Esophagus squamous epithelium (tissue), 5 donors: ENCODE data around the gene SLX9. TPM values are rescaled to one million over a fixed set of nuclear protein-coding genes. Genes with fewer than 3 reads are reported as not detected.

Experiments
- DNase-seq: peaks from one replicate; lab custom pipeline; 2025; lab: John Stamatoyannopoulos, UW
- H3K27ac ChIP-seq, 4 donors: fragments of 200-600 bp; sonication (generic); one replicate each; pipeline ENCODE4 v1.5.1; 2016 to 2019; ENCODE audit warnings: mild to moderate bottlenecking in 1 of 4
- H3K27me3 ChIP-seq, 4 donors: fragments of 200-600 bp; sonication (generic); 1 replicate in 3 of 4; 2 replicates in 1 of 4; pipeline versions ENCODE4 v1.5.1 to v1.6.0; 2017 to 2021; ENCODE audit warnings: antibody characterized with exemption in 1 of 4
- H3K36me3 ChIP-seq, 3 donors: fragments of 200-600 bp; sonication (generic); one replicate each; pipeline ENCODE4 v1.5.1; 2016 to 2019
- H3K4me1 ChIP-seq, 3 donors: fragments of 200-600 bp; sonication (generic); one replicate each; pipeline ENCODE4 v1.5.1; 2017 to 2019
- H3K4me3 ChIP-seq, 4 donors: fragments of 200-600 bp; sonication (generic); 1 replicate in 3 of 4; 2 replicates in 1 of 4; pipeline ENCODE4 v1.5.1; 2016 to 2019; ENCODE audit warnings: mild to moderate bottlenecking in 2 of 4, moderate library complexity in 1 of 4
- H3K9me3 ChIP-seq, 3 donors: fragments of 200-600 bp; sonication (generic); one replicate each; pipeline ENCODE4 v1.5.1; 2016 to 2019
- CTCF ChIP-seq, 6 experiments: fragments of 450-650 bp in 4 of 6; fragments of 200-600 bp in 2 of 6; sonication (generic) in 2 of 6; IDR thresholded peaks; one replicate each; pipeline ENCODE4 v1.5.1; 2016 to 2019; ENCODE audit warnings: antibody characterized with exemption in 6 of 6, mild to moderate bottlenecking in 4 of 6, moderate library complexity in 4 of 6
- POLR2A ChIP-seq, 4 donors: fragments of 450-650 bp; IDR thresholded peaks; one replicate each; pipeline ENCODE4 v1.6.1; 2017; ENCODE audit warnings: antibody characterized with exemption in 4 of 4, mild to moderate bottlenecking in 4 of 4, moderate library complexity in 3 of 4
- WGBS, 2 donors: methylation state at CpG; one replicate each; pipeline ENCODE4 v1.1.5; 2018; 5-methylcytosine and 5-hydroxymethylcytosine counted together
- intact Hi-C: fragments of 100-400 bp; cut with DNase I; formaldehyde crosslinking; loops from one replicate; pipeline ENCODE4 v1.15.0; 2022
- total RNA-seq, 4 donors: library from RNA; depleted of rRNA; stranded (reverse); fragments of >200 nt; gene quantifications; one replicate each; pipeline ENCODE4 v1.1.0, GENCODE V29; 2016
- donor health status: DM: yes; HTN: yes; CAD: no.

Gene SLX9
- total RNA-seq, 4 donors from 2014 or later = 10.2 to 16.1 (median 11.1) TPM

DNA sequence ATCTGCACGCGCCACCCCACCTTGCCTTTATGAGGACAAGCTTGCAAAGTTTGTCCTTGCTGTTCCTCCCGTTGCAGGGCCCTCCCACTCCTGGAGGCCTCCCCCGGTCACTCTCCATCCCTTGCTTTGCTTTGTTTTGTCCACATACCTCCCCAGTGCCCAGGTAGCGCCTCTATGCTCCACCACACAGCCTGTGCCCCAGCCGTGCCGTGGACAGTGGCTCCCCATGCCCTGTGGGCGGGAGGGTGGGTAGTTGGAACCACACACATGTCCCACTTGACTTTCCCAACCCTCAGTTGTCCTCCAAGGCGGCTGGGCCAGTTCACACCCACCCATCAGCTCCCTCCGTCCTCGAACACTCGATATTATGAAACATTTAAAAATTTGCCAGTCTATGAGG is 24.6 kb downstream of the SLX9 start:
- WGBS, 2 donors = 93 to 96% methylated on average over 12 of the region's 12 CpGs
- peaks cover 27 to 57% (median 39%) of the 10 kb centered on the region in 3 donors for H3K4me1 ChIP-seq
- no peak overlapping the region for H3K27ac ChIP-seq
- no peaks in the 10 kb centered on the region for H3K9me3 ChIP-seq
- no peaks in the 10 kb centered on the region for H3K27me3 ChIP-seq
- no peak overlapping the region for H3K4me3 ChIP-seq
- peaks cover 0 to 48% (median 0%) of the 10 kb centered on the region in 3 donors for H3K36me3 ChIP-seq
- DNase-seq = no peak
- intact Hi-C loops = no loop called here
- TF ChIP-seq POLR2A (IDR thresholded peaks at IDR 0.05) (no peak), CTCF (IDR thresholded peaks at IDR 0.05) (no peak)

- 71 to 88% methylated on average over 8 to 11 of the region's 17 CpGs for WGBS, 2 donors
- no peak overlapping the region for H3K27ac ChIP-seq
- no peak for DNase-seq
- H3K9me3 ChIP-seq = no peaks in the 10 kb centered on the region
- intact Hi-C loops = no loop called here
- no peaks in the 10 kb centered on the region for H3K27me3 ChIP-seq
- H3K4me1 ChIP-seq = peaks cover 19 to 49% (median 30%) of the 10 kb centered on the region in 3 donors
- H3K36me3 ChIP-seq = peaks cover 0 to 48% (median 0%) of the 10 kb centered on the region in 3 donors
- H3K4me3 ChIP-seq = no peak overlapping the region
- TF ChIP-seq CTCF (IDR thresholded peaks at IDR 0.05) (no peak), POLR2A (IDR thresholded peaks at IDR 0.05) (no peak)
Measured at GRCh38 chr21:44965251-44966022, 25.6 kb downstream of the SLX9 start.

GRCh38 chr21:44966135-44967081 is 26.6 kb downstream of the SLX9 start:
- peak overlapping the region; percentile 30 to 75 (median 55) for H3K27ac ChIP-seq
- H3K9me3 ChIP-seq = no peaks in the 10 kb centered on the region
- peaks cover 19 to 51% (median 30%) of the 10 kb centered on the region in 3 donors for H3K4me1 ChIP-seq
- 17 to 28% methylated on average over 8 to 9 of the region's 30 CpGs for WGBS, 2 donors
- H3K36me3 ChIP-seq = peaks cover 0 to 50% (median 0%) of the 10 kb centered on the region in 3 donors
- intact Hi-C loops = no loop called here
- peak overlapping the region in 1 of 4 donors; percentile 34 for H3K4me3 ChIP-seq
- DNase-seq = no peak
- no peak for TF ChIP-seq POLR2A (IDR thresholded peaks at IDR 0.05)
- no peak for TF ChIP-seq CTCF (IDR thresholded peaks at IDR 0.05)
- no peaks in the 10 kb centered on the region for H3K27me3 ChIP-seq

- Histone ChIP-seq H3K4me3 (peak overlapping the region in 1 of 4 donors; percentile 34), H3K4me1 (peaks cover 19 to 43% (median 28%) of the 10 kb centered on the region in 3 donors), H3K9me3 (no peaks in the 10 kb centered on the region), H3K27me3 (no peaks in the 10 kb centered on the region), H3K36me3 (peaks cover 0 to 52% (median 0%) of the 10 kb centered on the region in 3 donors), H3K27ac (peak overlapping the region; percentile 30 to 75 (median 55))
- no peak for DNase-seq
- no peak for TF ChIP-seq CTCF (IDR thresholded peaks at IDR 0.05)
- TF ChIP-seq POLR2A (IDR thresholded peaks at IDR 0.05) = no peak
- intact Hi-C loops = no loop called here
- WGBS, 2 donors = 77 to 83% methylated on average over 2 to 6 of the region's 38 CpGs
Measured at GRCh38 chr21:44967082-44968047, 27.5 kb downstream of the SLX9 start.
